Neural cell (in vitro differentiated cells): Measurements from ENCODE around the gene THOC2.

Source experiments
- EP300 ChIP-seq: fragments of 450-650 bp; conservative IDR thresholded peaks from 2 replicates; pipeline ENCODE4 v1.6.1; 2014; ENCODE audit warnings: antibody characterized with exemption, mild to moderate bottlenecking, moderate library complexity; ENCODE audit not compliant: poor library complexity, severe bottlenecking
- EZH2 ChIP-seq: fragments of 200-600, 300-800 bp; shearing (Covaris generic), sonication (generic); IDR thresholded peaks from 2 replicates; pipeline ENCODE4 v1.6.1; 2014; ENCODE audit warnings: antibody characterized with exemption, low read length, borderline replicate concordance, mild to moderate bottlenecking; ENCODE audit not compliant: insufficient read depth, poor library complexity, severe bottlenecking
- MXI1 ChIP-seq: fragments of 450-650 bp; conservative IDR thresholded peaks from 2 replicates; pipeline ENCODE4 v1.6.1; 2014; ENCODE audit warnings: antibody characterized with exemption, mild to moderate bottlenecking; ENCODE audit not compliant: poor library complexity, severe bottlenecking
- POLR2AphosphoS5 ChIP-seq: IDR thresholded peaks from 2 replicates; pipeline ENCODE4 v1.6.1; 2012
- SMC3 ChIP-seq: fragments of 450-650 bp; conservative IDR thresholded peaks from 2 replicates; pipeline ENCODE4 v1.6.1; 2014; ENCODE audit warnings: antibody characterized with exemption, mild to moderate bottlenecking, moderate library complexity; ENCODE audit not compliant: poor library complexity
- TAF1 ChIP-seq: IDR thresholded peaks from 2 replicates; pipeline ENCODE4 v1.6.1; 2012; ENCODE audit warnings: low read depth
- TF ChIP-seq, protein P1 (sequence below): fragments of 450-650 bp; IDR thresholded peaks from 2 replicates; pipeline ENCODE4 v1.5.1; 2014; ENCODE audit warnings: antibody characterized with exemption, mild to moderate bottlenecking, moderate library complexity; ENCODE audit not compliant: poor library complexity, severe bottlenecking

DNA sequence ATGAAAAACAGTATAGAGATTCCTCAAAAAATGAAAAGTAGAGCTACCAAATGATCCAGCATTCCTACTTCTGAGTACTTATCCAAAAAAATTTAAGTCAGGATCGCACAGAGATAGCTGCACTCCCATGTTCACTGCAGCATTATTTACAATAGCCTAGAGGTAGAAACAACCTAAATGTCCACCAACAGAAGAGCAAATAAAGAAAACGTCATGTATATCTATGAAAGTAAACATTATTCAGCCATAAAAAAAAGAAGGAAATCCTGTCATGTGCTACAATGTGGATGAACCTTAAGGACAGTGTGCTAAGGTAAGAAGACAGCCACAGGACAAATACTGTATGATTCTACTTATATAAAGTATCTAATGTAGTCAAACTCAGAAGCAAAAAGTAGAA lies 12.4 kb downstream of the THOC2 start:
- TF ChIP-seq, protein P1, sequence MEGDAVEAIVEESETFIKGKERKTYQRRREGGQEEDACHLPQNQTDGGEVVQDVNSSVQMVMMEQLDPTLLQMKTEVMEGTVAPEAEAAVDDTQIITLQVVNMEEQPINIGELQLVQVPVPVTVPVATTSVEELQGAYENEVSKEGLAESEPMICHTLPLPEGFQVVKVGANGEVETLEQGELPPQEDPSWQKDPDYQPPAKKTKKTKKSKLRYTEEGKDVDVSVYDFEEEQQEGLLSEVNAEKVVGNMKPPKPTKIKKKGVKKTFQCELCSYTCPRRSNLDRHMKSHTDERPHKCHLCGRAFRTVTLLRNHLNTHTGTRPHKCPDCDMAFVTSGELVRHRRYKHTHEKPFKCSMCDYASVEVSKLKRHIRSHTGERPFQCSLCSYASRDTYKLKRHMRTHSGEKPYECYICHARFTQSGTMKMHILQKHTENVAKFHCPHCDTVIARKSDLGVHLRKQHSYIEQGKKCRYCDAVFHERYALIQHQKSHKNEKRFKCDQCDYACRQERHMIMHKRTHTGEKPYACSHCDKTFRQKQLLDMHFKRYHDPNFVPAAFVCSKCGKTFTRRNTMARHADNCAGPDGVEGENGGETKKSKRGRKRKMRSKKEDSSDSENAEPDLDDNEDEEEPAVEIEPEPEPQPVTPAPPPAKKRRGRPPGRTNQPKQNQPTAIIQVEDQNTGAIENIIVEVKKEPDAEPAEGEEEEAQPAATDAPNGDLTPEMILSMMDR, result no peak
- no peak for TF ChIP-seq POLR2AphosphoS5
- no peak for TF ChIP-seq MXI1
- TF ChIP-seq EP300, result no peak
- TF ChIP-seq EZH2, result no peak
- no peak for TF ChIP-seq SMC3
- TF ChIP-seq TAF1, result no peak
